ENCODE measurements around the gene HRC. TPM values are rescaled to one million over a fixed set of nuclear protein-coding genes. Genes with fewer than 3 reads are reported as not detected.
"Not testable (repeated sequence)": the region's sequence is repeated elsewhere in the genome, so short reads cannot be mapped to it uniquely, and the experiment has no call there.

Gene HRC
- total RNA-seq, 1 donor from 2014 or later: 1.6 TPM

DNA sequence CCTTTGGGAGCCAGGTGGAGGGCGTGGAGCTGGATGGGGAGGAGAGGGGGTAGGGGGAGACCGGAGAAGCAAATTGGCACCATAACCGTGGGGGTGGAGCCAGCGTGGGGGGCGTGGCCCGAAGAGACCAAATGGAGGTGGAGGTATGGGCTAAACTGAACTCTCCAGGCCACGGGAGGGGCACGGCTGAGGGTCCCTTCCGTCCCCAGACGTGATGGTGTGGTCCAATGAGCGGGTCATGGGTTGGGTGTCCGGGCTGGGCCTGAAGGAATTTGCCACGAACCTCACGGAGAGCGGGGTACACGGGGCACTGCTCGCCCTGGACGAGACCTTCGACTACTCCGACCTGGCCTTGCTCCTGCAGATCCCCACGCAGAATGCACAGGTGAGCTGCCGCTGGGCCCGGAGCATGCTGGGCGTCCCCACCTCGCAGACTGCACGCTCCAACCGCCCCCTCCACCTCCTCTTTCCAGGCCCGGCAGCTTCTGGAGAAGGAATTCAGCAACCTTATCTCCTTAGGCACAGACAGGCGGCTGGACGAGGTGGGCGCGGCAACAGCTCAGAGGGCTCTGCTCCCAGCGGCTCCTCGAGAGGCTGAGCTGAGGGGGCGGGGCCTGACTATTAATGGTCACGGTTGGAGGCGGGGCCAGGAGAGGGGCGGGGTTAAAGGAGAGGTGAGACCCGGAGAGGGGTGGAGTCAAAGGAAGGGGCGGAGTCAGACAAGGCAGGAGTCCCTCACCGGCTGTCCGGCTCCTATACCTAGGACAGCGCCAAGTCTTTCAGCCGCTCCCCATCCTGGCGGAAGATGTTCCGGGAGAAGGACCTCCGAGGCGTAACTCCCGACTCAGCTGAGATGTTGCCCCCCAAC lies 6.2 kb downstream of the HRC start:
- Mint-ChIP-seq H3K27ac (peak overlapping the region; percentile 96), H3K27me3 (peaks cover 34% of the 10 kb centered on the region), H3K9me3 (ENCODE audit: low read depth) (no peaks in the 10 kb centered on the region), H3K36me3 (ENCODE audit: insufficient read depth) (no peaks in the 10 kb centered on the region), H3K4me1 (ENCODE audit: low read depth) (peaks cover 7% of the 10 kb centered on the region), H3K4me3 (ENCODE audit: low read depth) (peak overlapping the region; percentile 85)
- DNase-seq (ENCODE audit: low spot score, unreplicated experiment): peak; percentile 100
- TF ChIP-seq, protein P1, sequence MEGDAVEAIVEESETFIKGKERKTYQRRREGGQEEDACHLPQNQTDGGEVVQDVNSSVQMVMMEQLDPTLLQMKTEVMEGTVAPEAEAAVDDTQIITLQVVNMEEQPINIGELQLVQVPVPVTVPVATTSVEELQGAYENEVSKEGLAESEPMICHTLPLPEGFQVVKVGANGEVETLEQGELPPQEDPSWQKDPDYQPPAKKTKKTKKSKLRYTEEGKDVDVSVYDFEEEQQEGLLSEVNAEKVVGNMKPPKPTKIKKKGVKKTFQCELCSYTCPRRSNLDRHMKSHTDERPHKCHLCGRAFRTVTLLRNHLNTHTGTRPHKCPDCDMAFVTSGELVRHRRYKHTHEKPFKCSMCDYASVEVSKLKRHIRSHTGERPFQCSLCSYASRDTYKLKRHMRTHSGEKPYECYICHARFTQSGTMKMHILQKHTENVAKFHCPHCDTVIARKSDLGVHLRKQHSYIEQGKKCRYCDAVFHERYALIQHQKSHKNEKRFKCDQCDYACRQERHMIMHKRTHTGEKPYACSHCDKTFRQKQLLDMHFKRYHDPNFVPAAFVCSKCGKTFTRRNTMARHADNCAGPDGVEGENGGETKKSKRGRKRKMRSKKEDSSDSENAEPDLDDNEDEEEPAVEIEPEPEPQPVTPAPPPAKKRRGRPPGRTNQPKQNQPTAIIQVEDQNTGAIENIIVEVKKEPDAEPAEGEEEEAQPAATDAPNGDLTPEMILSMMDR (IDR thresholded peaks at IDR 0.05; ENCODE audit: unreplicated experiment): no peak

DNA sequence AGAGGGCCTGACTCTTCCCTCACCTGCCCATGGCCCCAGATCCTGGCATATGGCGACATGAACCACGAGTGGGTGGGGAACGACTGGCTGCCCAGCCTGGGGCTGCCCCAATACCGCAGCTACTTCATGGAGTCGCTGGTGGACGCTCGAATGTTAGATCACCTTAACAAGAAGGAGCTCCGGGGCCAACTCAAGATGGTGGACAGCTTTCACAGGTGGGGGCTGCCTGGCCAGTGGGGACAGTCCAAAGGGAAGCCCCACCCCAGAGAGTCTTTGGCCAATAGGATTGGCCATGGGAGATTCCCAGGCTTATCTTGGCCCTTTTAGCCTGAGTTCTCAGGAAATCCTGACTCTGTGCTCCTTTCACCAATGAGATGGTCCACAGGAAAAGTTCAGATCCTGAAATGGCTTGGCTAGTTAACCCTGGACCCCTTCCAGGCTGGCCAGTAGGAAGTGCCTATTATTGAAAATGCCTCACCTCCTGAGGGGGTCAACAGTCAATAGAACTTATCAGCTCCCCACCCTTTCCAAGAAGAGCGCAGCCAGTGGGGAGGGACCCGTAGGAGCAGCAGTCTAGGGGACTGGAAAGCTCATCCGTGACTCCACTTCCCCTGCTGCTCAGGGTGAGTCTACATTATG lies 7.0 kb downstream of the HRC start:
- H3K4me3 Mint-ChIP-seq (ENCODE audit: low read depth): peak overlapping the region; percentile 85
- H3K36me3 Mint-ChIP-seq (ENCODE audit: insufficient read depth): no peaks in the 10 kb centered on the region
- no peak for DNase-seq (ENCODE audit: low spot score, unreplicated experiment)
- TF ChIP-seq, protein P1 (IDR thresholded peaks at IDR 0.05; ENCODE audit: unreplicated experiment): no peak
- H3K27me3 Mint-ChIP-seq: peaks cover 28% of the 10 kb centered on the region
- H3K27ac Mint-ChIP-seq: peak overlapping the region; percentile 96
- H3K9me3 Mint-ChIP-seq (ENCODE audit: low read depth): no peaks in the 10 kb centered on the region
- peaks cover 7% of the 10 kb centered on the region for H3K4me1 Mint-ChIP-seq (ENCODE audit: low read depth)

DNA sequence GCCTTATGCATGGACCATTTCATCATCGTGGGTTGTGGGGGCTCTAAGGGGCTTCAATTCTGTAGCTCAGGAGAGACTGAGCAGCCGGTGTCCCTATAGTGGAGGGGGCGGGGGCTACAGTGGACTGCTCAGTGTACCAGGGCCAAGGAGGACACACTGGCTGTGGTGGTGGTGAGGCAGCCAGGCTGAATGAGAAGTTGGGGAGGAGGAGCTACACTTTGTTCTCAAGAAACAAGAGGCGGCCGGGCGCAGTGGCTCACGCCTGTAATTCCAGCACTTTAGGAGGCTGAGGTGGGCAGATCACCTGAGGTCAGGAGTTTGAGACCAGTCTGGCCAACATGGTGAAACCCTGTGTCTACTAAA lies 8.8 kb downstream of the HRC start:
- peak overlapping the region; percentile 45 for H3K4me3 Mint-ChIP-seq (ENCODE audit: low read depth)
- not testable (repeated sequence) for DNase-seq (ENCODE audit: low spot score, unreplicated experiment); H3K9me3 Mint-ChIP-seq (ENCODE audit: low read depth); H3K36me3 Mint-ChIP-seq (ENCODE audit: insufficient read depth); H3K27ac Mint-ChIP-seq
- peaks cover 31% of the 10 kb centered on the region for H3K27me3 Mint-ChIP-seq
- peaks cover 14% of the 10 kb centered on the region for H3K4me1 Mint-ChIP-seq (ENCODE audit: low read depth)

DNA sequence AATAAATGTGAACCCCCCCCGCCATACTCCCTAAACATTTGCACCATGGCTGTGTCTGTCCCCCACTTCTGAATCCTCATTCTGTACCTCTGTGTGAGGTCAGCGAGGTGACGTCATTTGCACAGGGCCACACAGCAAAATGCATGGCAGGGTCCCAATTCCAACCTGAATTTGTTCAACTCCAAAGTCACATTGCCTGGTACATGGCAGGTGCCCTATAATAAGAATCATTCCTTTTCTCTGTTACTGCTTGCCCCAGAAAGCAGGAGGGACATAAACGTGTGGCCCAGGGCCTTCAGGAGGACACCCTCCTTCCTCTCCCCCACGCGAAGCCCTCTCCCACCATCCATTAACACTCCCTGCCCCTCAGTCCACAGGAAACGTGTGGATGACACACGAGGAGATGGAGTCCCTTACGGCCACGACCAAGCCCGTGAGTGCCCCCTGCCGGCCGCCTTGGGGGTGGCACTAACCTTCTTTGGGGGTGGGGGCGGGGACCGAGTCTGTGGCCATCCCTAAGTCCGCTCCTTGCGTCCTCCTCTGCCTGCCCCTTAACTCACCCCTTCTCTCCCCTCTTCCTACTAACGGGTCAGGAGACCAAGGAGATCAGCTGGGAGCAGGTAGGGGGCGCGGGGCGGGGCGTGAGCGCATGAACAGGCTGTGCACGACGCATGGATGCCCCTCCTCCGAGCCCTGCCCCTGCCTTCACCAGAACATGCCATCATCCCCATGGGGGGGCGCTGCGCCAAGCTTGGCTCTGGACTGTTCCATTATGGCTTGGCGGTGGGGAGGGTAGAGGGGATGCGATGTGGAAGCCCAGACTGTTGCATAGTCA lies 9.4 kb downstream of the HRC start:
- H3K27me3 Mint-ChIP-seq: peaks cover 33% of the 10 kb centered on the region
- no peaks in the 10 kb centered on the region for H3K9me3 Mint-ChIP-seq (ENCODE audit: low read depth)
- peak; percentile 73 for DNase-seq (ENCODE audit: low spot score, unreplicated experiment)
- TF ChIP-seq, protein P1 (IDR thresholded peaks at IDR 0.05; ENCODE audit: unreplicated experiment): peak; percentile 85
- H3K4me1 Mint-ChIP-seq (ENCODE audit: low read depth): peaks cover 14% of the 10 kb centered on the region
- H3K27ac Mint-ChIP-seq: no peak overlapping the region
- peak overlapping the region; percentile 45 for H3K4me3 Mint-ChIP-seq (ENCODE audit: low read depth)
- no peaks in the 10 kb centered on the region for H3K36me3 Mint-ChIP-seq (ENCODE audit: insufficient read depth)

DNA sequence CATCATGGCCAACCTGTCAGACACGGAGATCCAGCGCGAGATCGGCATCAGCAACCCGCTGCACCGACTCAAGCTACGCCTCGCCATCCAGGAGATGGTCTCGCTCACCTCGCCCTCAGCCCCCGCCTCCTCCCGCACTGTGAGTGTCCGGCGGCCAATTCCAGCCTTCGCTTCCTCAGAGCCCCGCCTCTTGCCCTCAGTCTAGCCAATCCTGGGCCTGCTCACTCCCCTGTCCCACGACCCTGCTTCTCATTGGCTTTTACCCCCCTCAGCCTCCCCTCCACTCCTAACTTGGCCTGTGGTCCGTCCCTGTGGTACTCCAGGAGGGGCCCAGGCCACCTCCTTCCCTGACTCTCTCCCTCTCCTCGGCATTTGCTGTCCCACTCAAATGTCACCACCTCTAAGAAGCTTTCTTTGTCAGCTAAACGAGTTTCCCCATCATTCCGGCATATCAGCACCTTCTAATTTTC lies 12.3 kb downstream of the HRC start:
- no peaks in the 10 kb centered on the region for H3K36me3 Mint-ChIP-seq (ENCODE audit: insufficient read depth)
- H3K4me1 Mint-ChIP-seq (ENCODE audit: low read depth): peaks cover 10% of the 10 kb centered on the region
- H3K4me3 Mint-ChIP-seq (ENCODE audit: low read depth): peak overlapping the region; percentile 82
- H3K27ac Mint-ChIP-seq: peak overlapping the region; percentile 80
- H3K9me3 Mint-ChIP-seq (ENCODE audit: low read depth): no peaks in the 10 kb centered on the region
- TF ChIP-seq, protein P1 (IDR thresholded peaks at IDR 0.05; ENCODE audit: unreplicated experiment): no peak
- peaks cover 40% of the 10 kb centered on the region for H3K27me3 Mint-ChIP-seq
- DNase-seq (ENCODE audit: low spot score, unreplicated experiment): peak; percentile 79
